HG03025 (cell line): ENCODE data around the gene SMARCA4.

Source experiments
- ATAC-seq: cut with Tn5 transposase; IDR thresholded peaks from one replicate; pipeline ENCODE4 v1.9.1; 2021; ENCODE audit warnings: mild to moderate bottlenecking, moderate library complexity; ENCODE audit not compliant: unreplicated experiment, low FRiP score

Gene SMARCA4

GRCh38 chr19:11007385-11007784 is 46.6 kb downstream of the SMARCA4 start:
- no peak for ATAC-seq

DNA sequence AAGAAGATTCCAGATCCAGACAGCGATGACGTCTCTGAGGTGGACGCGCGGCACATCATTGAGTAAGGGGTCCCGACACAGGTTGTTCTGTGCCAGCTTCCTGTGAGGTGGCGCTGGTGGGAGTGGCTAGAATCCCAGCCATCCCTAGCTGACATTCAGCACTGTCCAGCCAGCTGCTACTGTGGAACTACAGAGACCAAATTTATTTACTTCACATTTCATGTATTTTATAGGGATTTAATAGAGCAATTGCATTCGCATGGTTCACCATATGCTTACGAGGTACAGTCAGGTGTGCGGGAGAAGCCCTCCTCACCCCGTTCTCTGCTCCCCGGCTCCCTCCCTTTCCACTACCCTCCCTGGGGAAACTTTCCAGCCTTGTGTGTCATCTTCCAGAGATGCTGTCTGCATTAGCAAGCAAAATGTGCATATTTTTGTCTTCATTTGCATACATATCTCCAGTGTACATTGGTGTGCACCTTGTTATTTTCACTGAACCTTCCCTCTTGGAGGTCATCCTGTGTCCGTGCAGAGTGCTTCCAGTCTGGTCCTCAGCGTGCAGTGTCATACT is 47.2 kb downstream of the SMARCA4 start:
- ATAC-seq, result no peak

- no peak for ATAC-seq
Measured at GRCh38 chr19:11010041-11010440, 49.2 kb downstream of the SMARCA4 start.

- ATAC-seq, result no peak
Measured at GRCh38 chr19:11012507-11012906, 51.7 kb downstream of the SMARCA4 start.

GRCh38 chr19:11013771-11014170 is 52.9 kb downstream of the SMARCA4 start:
- no peak for ATAC-seq

- ATAC-seq, result no peak
Measured at GRCh38 chr19:11014403-11014911, 53.6 kb downstream of the SMARCA4 start.

- no peak for ATAC-seq
Measured at GRCh38 chr19:11016631-11017030, 55.8 kb downstream of the SMARCA4 start.

GRCh38 chr19:11017275-11018035 is 56.6 kb downstream of the SMARCA4 start:
- no peak for ATAC-seq

DNA sequence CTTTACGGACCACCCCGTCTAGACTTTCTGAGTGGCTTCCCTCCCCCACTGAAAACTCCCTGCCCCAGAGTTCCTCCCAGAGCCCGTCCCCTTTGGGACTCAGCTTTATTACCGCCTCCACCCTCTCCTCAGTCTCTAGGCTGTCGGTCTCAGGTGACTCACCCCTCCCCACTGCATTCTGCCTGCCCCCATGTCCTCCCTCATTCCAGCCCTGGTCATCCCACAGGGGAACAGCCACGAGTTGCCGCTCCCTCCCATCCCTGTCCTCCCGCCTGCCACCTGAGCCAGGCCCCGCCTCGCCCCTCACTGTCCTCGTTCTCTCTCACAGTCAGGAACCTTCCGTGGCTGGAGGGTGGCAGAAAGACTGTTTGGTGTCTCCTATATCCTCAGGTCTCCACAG is 57.3 kb downstream of the SMARCA4 start:
- ATAC-seq, result no peak

DNA sequence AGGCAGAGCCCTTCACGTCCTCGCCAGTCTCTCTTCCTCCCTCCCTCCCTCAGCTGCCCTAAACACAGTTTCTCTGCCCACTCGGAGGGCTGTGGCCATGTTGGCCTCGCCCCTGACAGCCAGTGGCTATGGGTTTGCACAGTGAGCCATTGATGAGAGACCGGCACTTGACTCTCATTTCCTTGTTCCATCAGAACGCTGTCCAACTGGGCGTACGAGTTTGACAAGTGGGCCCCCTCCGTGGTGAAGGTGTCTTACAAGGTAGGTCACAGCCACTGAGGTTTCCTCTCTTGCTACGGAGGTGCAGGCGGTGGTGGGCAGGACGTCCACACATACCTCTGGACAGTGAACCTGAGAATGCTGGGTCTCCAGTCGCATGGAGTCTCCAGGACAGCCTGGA is 57.9 kb downstream of the SMARCA4 start:
- no peak for ATAC-seq

GRCh38 chr19:11019262-11019661 is 58.4 kb downstream of the SMARCA4 start:
- no peak for ATAC-seq

- no peak for ATAC-seq
Measured at GRCh38 chr19:11019824-11020223, 59.0 kb downstream of the SMARCA4 start.

- ATAC-seq, result no peak
Measured at GRCh38 chr19:11020423-11020822, 59.6 kb downstream of the SMARCA4 start.

GRCh38 chr19:11020982-11021759 is 60.3 kb downstream of the SMARCA4 start:
- no peak for ATAC-seq

DNA sequence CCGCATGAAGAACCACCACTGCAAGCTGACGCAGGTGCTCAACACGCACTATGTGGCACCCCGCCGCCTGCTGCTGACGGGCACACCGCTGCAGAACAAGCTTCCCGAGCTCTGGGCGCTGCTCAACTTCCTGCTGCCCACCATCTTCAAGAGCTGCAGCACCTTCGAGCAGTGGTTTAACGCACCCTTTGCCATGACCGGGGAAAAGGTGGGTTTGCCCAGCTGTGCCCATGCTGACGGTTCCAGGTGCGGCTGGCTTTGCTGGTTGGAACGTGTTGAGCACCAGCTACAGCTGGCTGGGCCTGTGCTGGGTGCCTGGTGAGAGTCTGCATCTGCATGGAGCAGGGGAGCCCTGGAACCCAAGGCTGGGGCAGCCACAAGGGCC is 60.9 kb downstream of the SMARCA4 start:
- ATAC-seq, result no peak

DNA sequence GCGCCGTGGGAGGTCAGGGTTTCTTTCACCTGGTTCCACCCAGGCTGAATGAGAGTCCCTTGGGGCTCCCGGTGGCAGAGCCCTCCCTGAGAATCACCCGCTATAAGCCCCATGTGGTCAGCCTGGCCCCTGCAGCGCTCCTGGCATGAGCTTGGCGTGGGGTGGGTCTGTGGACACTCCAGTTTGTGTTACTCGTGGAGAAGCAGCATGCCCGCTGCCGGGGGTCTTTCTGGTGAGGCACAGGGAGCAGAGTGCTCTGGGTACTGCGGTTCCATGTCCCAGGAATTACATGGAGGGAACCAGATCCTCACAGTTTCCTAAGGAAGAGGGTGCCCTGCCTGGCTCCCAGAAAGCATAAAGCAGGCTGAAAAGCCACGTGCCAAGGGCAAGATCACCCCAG is 62.2 kb downstream of the SMARCA4 start:
- no peak for ATAC-seq

DNA sequence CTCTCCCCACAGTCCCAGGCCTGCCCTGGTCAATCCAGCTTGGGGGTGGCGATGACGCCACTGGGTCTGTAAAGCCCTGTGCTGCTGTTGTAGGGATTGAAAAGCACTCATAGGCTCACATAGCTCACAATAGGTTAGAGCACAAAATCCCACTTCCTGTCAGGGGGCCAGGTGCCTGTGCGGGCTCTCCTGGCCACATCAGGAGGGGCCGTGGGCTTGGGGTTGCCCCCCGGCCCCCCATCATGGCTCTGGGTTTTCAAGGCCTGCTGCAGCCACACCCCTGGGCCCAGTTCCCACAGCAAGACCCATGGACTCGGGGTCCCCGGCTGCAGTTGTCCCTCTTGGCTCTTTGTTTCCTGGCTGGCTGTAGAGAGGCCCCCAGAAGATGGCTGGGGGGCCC is 62.9 kb downstream of the SMARCA4 start:
- ATAC-seq, result no peak

- no peak for ATAC-seq
Measured at GRCh38 chr19:11024259-11024658, 63.4 kb downstream of the SMARCA4 start.

- no peak for ATAC-seq
Measured at GRCh38 chr19:11025006-11025405, 64.2 kb downstream of the SMARCA4 start.

DNA sequence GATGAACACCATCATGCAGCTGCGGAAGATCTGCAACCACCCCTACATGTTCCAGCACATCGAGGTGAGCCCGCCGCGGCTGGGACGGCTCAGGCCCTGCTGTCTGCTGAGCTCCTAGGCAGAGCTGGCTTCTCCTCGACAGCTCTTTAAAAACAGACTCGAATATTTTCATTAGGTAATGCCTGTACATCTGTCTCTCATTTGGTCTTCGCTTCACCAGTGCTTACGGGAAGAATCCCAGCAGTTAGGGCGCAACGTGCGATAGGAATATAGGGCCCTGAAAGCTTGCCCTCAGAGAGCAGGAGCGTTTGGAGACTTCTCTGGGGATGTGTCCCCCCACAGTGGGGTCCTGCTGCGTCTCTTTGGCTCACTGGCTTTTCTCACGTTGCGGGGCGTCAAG is 64.6 kb downstream of the SMARCA4 start:
- no peak for ATAC-seq

GRCh38 chr19:11025997-11026396 is 65.2 kb downstream of the SMARCA4 start:
- ATAC-seq, result no peak
